GM12878 (cell line): Measurements from ENCODE around the gene OTUB2. TPM values are rescaled to one million over a fixed set of nuclear protein-coding genes. Genes with fewer than 3 reads are reported as not detected.

Experiments used
- ATAC-seq: fragments of 200-7000 bp; cut with Tn5 transposase; 3 replicates; pipeline ENCODE4 v1.9.1; 2020; ENCODE audit warnings: mild to moderate bottlenecking, moderate library complexity
- Bru-seq: library from RNA; stranded (reverse); fragments of 400-500 nt; gene quantifications from one replicate; lab custom pipeline; 2021; lab: Mats Ljungman, UMichigan
- BruChase-seq, 2 experiments: library from RNA; stranded (reverse); fragments of 400-500 nt; gene quantifications; one replicate each; lab custom pipeline; 2021; lab: Mats Ljungman, UMichigan
- BruUV-seq: library from RNA; stranded (reverse); fragments of 400-500 nt; replicated peaks from 2 replicates; lab custom pipeline; 2021; lab: Mats Ljungman, UMichigan
- CTCF ChIA-PET: fragments of 300-600 bp; sonication (Branson Sonifier 250); formaldehyde crosslinking; extraction: SDS; loops from one replicate; lab custom pipeline; 2021; ENCODE audit warnings: inconsistent platforms; lab: Yijun Ruan, JAX
- POLR2A ChIA-PET: fragments of 350-600 bp; formaldehyde crosslinking; extraction: SDS; loops from one replicate; lab custom pipeline; 2021; ENCODE audit warnings: inconsistent platforms; lab: Charles Lee
- RAD21 ChIA-PET: fragments of 300-600 bp; sonication (Branson Sonifier 250); formaldehyde crosslinking; loops from one replicate; lab custom pipeline; 2023; ENCODE audit warnings: antibody characterized with exemption; ENCODE audit not compliant: unreplicated experiment; lab: Charles Lee
- SMC1A ChIA-PET: fragments of 300-600 bp; sonication (Branson Sonifier 250); formaldehyde crosslinking; loops from one replicate; lab custom pipeline; 2023; ENCODE audit not compliant: unreplicated experiment, uncharacterized antibody; lab: Charles Lee
- DNase-seq: peaks from one replicate; pipeline ENCODE4 v3.0.0-alpha.2; 2011; ENCODE audit warnings: low read depth, low spot score
- FAIRE-seq: peaks from 3 replicates; lab custom pipeline; 2011; peaks lifted over from hg19 to GRCh38; lab: Jason Lieb, UNC
- H2AFZ ChIP-seq: 2 replicates; pipeline ENCODE4 v1.6.0; 2011; ENCODE audit warnings: low read depth, low read length, control low read depth; ENCODE audit not compliant: control insufficient read depth
- H3K27ac ChIP-seq: 2 replicates; pipeline ENCODE4 v1.5.1; 2011; ENCODE audit warnings: control low read depth; ENCODE audit not compliant: control insufficient read depth, insufficient read depth
- H3K27me3 ChIP-seq, 2 experiments: replicated peaks in 1 of 2; 2 replicates each; pipeline versions ENCODE4 v1.6.0 to v1.6.1; 2011; ENCODE audit warnings: low read length in 1 of 2; ENCODE audit not compliant: control insufficient read depth in 2 of 2, insufficient read depth in 2 of 2
- H3K36me3 ChIP-seq, 2 experiments: 2 replicates each; pipeline ENCODE4 v1.5.1; 2011; ENCODE audit warnings: low read length in 1 of 2; ENCODE audit not compliant: control insufficient read depth in 2 of 2, insufficient read depth in 2 of 2
- H3K4me1 ChIP-seq: 2 replicates; pipeline ENCODE4 v1.6.1; 2011; ENCODE audit warnings: mild to moderate bottlenecking, low read length, moderate library complexity, mixed read lengths; ENCODE audit not compliant: control insufficient read depth, insufficient read depth
- H3K4me2 ChIP-seq: 2 replicates; pipeline ENCODE4 v1.6.0; 2011; ENCODE audit warnings: control low read depth; ENCODE audit not compliant: control insufficient read depth, insufficient read depth
- H3K4me3 ChIP-seq: fragments of 200-600 bp; sonication (generic); 2 replicates; pipeline ENCODE4 v1.5.1; 2016
- H3K79me2 ChIP-seq: 2 replicates; pipeline ENCODE4 v1.6.0; 2011; ENCODE audit warnings: low read length; ENCODE audit not compliant: control insufficient read depth, insufficient read depth
- H3K9ac ChIP-seq: 2 replicates; pipeline ENCODE4 v1.8.0; 2011; ENCODE audit warnings: low read length, control low read depth, mixed read lengths; ENCODE audit not compliant: control insufficient read depth, insufficient read depth
- H3K9me3 ChIP-seq: replicated peaks from 3 replicates; pipeline ENCODE4 v1.5.1; 2011; ENCODE audit warnings: mild to moderate bottlenecking, low read length; ENCODE audit not compliant: control insufficient read depth, insufficient read depth
- H4K20me1 ChIP-seq: 2 replicates; pipeline ENCODE4 v1.6.0; 2011; ENCODE audit not compliant: control insufficient read depth, insufficient read depth
- E2F4 ChIP-seq: IDR thresholded peaks from 2 replicates; pipeline ENCODE4 v1.6.1; 2012; ENCODE audit warnings: low read depth, low read length, improper control_type of control experiment
- ELK1 ChIP-seq: IDR thresholded peaks from 2 replicates; pipeline ENCODE4 v1.6.1; 2012; ENCODE audit warnings: low read depth, low read length, improper control_type of control experiment
- ESRRA ChIP-seq: IDR thresholded peaks from 2 replicates; pipeline ENCODE4 v1.6.1; 2012; ENCODE audit warnings: mild to moderate bottlenecking, low read length, improper control_type of control experiment
- WRNIP1 ChIP-seq: IDR thresholded peaks from 2 replicates; pipeline ENCODE4 v1.6.1; 2011; ENCODE audit warnings: low read depth, low read length, improper control_type of control experiment, borderline replicate concordance
- ZNF207 ChIP-seq: fragments of 450-650 bp; IDR thresholded peaks from 2 replicates; pipeline ENCODE4 v1.6.1; 2014; ENCODE audit warnings: antibody characterized with exemption, mild to moderate bottlenecking, borderline replicate concordance
- ZNF687 ChIP-seq: fragments of 450-650 bp; IDR thresholded peaks from 2 replicates; pipeline ENCODE4 v1.6.1; 2017; ENCODE audit warnings: mild to moderate bottlenecking, moderate library complexity
- WGBS: methylation state at CpG from one replicate; pipeline ENCODE4 v1.1.6; 2016; ENCODE audit warnings: low lambda C conversion rate; ENCODE audit not compliant: insufficient replicate concordance, insufficient coverage; ENCODE audit errors: missing lambda C conversion rate; 5-methylcytosine and 5-hydroxymethylcytosine counted together
- in situ Hi-C: fragments of 300-500 bp; cut with MboI; formaldehyde crosslinking; loops from 9 replicates; pipeline ENCODE4 v1.14.3; 2018; ENCODE audit warnings: mixed read lengths
- intact Hi-C: fragments of 100-400 bp; cut with micrococcal nuclease; formaldehyde crosslinking; loops from one replicate; pipeline ENCODE4 v1.14.2; 2022; ENCODE audit not compliant: unreplicated experiment
- long read RNA-seq, 2 experiments: library from polyadenylated mRNA; unstranded; transcript quantifications; one replicate each; pipeline ENCODE4 v2.0.0, GENCODE V29; 2019 to 2020
- polyA minus RNA-seq, 3 experiments: library from RNA; depleted of rRNA, polyadenylated mRNA; stranded (reverse); fragments of >200 nt; gene quantifications; 2 replicates each; pipeline ENCODE4 v1.2.3, GENCODE V29; 2011
- polyA plus RNA-seq, 11 experiments: library from polyadenylated mRNA; depleted of rRNA in 4 of 11; unstranded in 6 of 11; stranded (reverse) in 5 of 11; fragments of >200 nt; fragmentation: Nextera tagmentation in 4 of 11; fragmentation: Illumina TruSeq in 1 of 11; extraction: Ambion mirVana in 4 of 11; extraction: Trizol in 1 of 11; gene quantifications; 1 replicate in 1 of 11; 2 replicates in 10 of 11; pipeline versions ENCODE4 v1.2.1 to v1.2.3, GENCODE V29; 2011 to 2016; ENCODE audit warnings: inconsistent platforms in 2 of 11, missing spikeins in 2 of 11, low read depth in 1 of 11
- total RNA-seq, 4 experiments: library from RNA; depleted of rRNA in 3 of 4; stranded (reverse); fragments of >200 nt in 3 of 4; fragmentation: Illumina TruSeq in 1 of 4; extraction: Trizol in 1 of 4; gene quantifications; 2 replicates each; pipeline versions ENCODE4 v1.2.1 to v1.2.3, GENCODE V29; 2013 to 2021
- TF ChIP-seq, protein P1 (sequence below): IDR thresholded peaks from 2 replicates; pipeline ENCODE4 v1.6.1; 2011; ENCODE audit warnings: borderline replicate concordance, low read depth, mild to moderate bottlenecking, moderate library complexity, low read length; ENCODE audit not compliant: insufficient read depth, poor library complexity, severe bottlenecking

Gene OTUB2
- 1.3 and 3.2 TPM in 2 replicates for total RNA-seq (2013; cell fraction: nucleolus; rRNA removed)
- total RNA-seq (2014; rRNA removed) (0.49 and 0.56 TPM in 2 replicates), total RNA-seq (2014; rRNA removed; fragmentation: Illumina TruSeq; extraction: Trizol) (0.40 and 0.46 TPM in 2 replicates), total RNA-seq (2021) (0.46 and 0.77 TPM in 2 replicates), polyA plus RNA-seq (2011; rRNA removed) (0.36 and 0.48 TPM in 2 replicates), polyA plus RNA-seq (2014; fragmentation: Illumina TruSeq; extraction: Trizol) (0.41 and 0.47 TPM in 2 replicates), polyA plus RNA-seq (2014; fragmentation: Nextera tagmentation; extraction: Ambion mirVana) (under 1 TPM; 0.05 to 0.18 TPM), polyA plus RNA-seq (2014; rRNA removed) (0.26 and 0.49 TPM in 2 replicates), polyA plus RNA-seq (2016; fragmentation: Nextera tagmentation; extraction: Ambion mirVana) (under 1 TPM; 0.25 to 0.82 TPM), polyA minus RNA-seq (2011; rRNA and poly(A)+ RNA removed) (1.1 and 1.3 TPM in 2 replicates), Bru-seq, nascent RNA (percentile 40 among the genes with signal in this experiment), BruChase-seq, experiment 1, labeled RNA remaining after a 6-hour chase (percentile 34 among the genes with signal in this experiment), BruChase-seq, experiment 2, labeled RNA remaining after a 2-hour chase (percentile 35 among the genes with signal in this experiment)
- polyA plus RNA-seq (2011; ENCODE audit: low read depth) = 0.43 TPM
- polyA plus RNA-seq (2011; cell fraction: cytosol; rRNA removed) = 0.90 and 0.97 TPM in 2 replicates
- 0.73 and 1.1 TPM in 2 replicates for polyA plus RNA-seq (2011; cell fraction: nucleus; rRNA removed)
- polyA plus RNA-seq (2012) = 0.46 and 0.51 TPM in 2 replicates
- polyA minus RNA-seq (2011; cell fraction: cytosol; rRNA and poly(A)+ RNA removed) = 0.42 TPM in 1 of 2 replicates, not detected in the other
- 0.48 and 0.67 TPM in 2 replicates for polyA minus RNA-seq (2011; cell fraction: nucleus; rRNA and poly(A)+ RNA removed)
- long read RNA-seq, experiment 1, partial matches to known transcripts = 0 of 3 reads
- long read RNA-seq, experiment 1, other reads (novel, unspliced or antisense) = 0 of 3 reads
- long read RNA-seq, experiment 2, partial matches to known transcripts = 0 of 5 reads
- long read RNA-seq, experiment 2, other reads (novel, unspliced or antisense) = 3 of 5 reads

DNA sequence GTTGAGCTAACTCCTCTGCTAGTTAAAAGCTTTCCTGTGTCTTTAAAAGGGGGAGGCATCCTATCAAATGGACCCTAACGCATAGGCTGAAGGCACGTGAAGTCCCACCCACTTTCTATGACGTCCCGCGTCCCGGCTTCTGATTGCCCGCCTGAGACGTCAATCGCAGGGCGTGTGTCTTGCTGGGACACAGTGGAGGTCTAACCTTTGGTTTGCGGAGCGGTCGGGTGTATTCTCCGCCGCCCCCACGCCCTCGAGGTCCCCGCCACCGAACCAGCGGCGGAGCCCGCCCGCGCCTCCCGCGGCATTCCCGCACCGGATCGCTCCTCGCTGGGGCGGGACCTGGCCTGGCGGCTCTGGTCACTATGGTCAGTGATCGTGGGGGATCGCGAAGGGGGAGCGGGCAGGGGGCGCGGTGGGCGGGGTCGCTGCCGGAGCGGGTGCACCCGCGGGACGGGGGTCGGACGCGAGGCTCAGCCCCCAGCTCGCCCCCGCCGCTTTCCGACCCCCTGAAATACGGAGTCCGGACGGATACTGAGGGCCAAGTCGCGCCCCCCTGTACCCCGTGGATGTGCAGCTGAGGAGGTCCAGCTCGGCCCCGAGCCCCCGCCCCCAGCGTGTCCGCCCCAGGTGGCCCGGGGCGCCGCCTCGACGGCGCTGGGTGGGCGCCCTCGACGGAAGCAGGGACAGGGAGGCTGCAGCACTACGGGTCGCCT lies at the start of gene OTUB2:
Gene OTUB2 (plus strand): TSS at position 168 of the 716 bp plus-strand sequence. CDS start 198 bp downstream, at position 366.
- SMC1A ChIA-PET = interaction anchor here (0.6 to 1.1 kb wide), 5 partner anchors 10 to 88 kb away, joined by 3 to 10 read pairs (median 3); no protein-coding TSS in a partner anchor
- Histone ChIP-seq H3K4me1 (peaks cover 8% of the 10 kb centered on the region), H3K27ac (no peak within 1 kb of the TSS), H3K4me2 (peak within 1 kb of the TSS; percentile 60; the same call in 1 of the 2 replicates), H4K20me1 (no peaks in the 10 kb centered on the region), H3K9ac (no peak within 1 kb of the TSS), H3K27me3 (no peaks in the 10 kb centered on the region), H3K9me3 (no peaks in the 10 kb centered on the region), H3K36me3 (no peaks in the 10 kb centered on the region), H3K4me3 (peak within 1 kb of the TSS; percentile 77), H3K79me2 (no peaks in the 10 kb centered on the region), H2AFZ (peak within 1 kb of the TSS; percentile 52)
- POLR2A ChIA-PET = interaction anchor here (1.0 to 1.2 kb wide), 3 partner anchors 8 to 48 kb away, joined by 3 to 4 read pairs (median 3); no protein-coding TSS in a partner anchor
- no TSS peak for BruUV-seq
- 5% methylated on average over 29 of the region's 74 CpGs for WGBS
- ATAC-seq (peak; percentile 100), DNase-seq (peak; percentile 93), FAIRE-seq (peak; percentile 96)
- CTCF ChIA-PET = interaction anchor here (0.9 to 6.8 kb wide), 7 partner anchors 9 to 154 kb away, joined by 3 to 27 read pairs (median 3); partner anchors contain the start of genes DDX24 and IFI27L1
- intact Hi-C loops (no loop called here), in situ Hi-C loops (no loop called here)
- RAD21 ChIA-PET = interaction anchor here (0.9 to 1.4 kb wide), 4 partner anchors 10 to 87 kb away, joined by 3 to 11 read pairs (median 4); no protein-coding TSS in a partner anchor
- TF ChIP-seq ZNF687 = no peak
- TF ChIP-seq, protein P1, sequence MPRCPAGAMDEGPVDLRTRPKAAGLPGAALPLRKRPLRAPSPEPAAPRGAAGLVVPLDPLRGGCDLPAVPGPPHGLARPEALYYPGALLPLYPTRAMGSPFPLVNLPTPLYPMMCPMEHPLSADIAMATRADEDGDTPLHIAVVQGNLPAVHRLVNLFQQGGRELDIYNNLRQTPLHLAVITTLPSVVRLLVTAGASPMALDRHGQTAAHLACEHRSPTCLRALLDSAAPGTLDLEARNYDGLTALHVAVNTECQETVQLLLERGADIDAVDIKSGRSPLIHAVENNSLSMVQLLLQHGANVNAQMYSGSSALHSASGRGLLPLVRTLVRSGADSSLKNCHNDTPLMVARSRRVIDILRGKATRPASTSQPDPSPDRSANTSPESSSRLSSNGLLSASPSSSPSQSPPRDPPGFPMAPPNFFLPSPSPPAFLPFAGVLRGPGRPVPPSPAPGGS = no peak
- no peak for TF ChIP-seq E2F4
- TF ChIP-seq ESRRA = no peak
- TF ChIP-seq WRNIP1 = no peak
- TF ChIP-seq ZNF207 = no peak; the same call in 1 of the 2 replicates
- TF ChIP-seq ELK1 = no peak
